ENCODE data around the gene NUP133.
"Not testable (repeated sequence)": the region's sequence is repeated elsewhere in the genome, so short reads cannot be mapped to it uniquely, and the experiment has no call there.

The NUP133 gene

GRCh38 chr1:229412056-229412455 is 96.1 kb downstream of the NUP133 start:
- no peak for DNase-seq (ENCODE audit: low read depth)

- no peak for DNase-seq (ENCODE audit: low read depth)
These were observed 96.6 kb downstream of the NUP133 start for GRCh38 chr1:229411434-229412055.

- no peak for DNase-seq (ENCODE audit: low read depth)
These were observed 97.3 kb downstream of the NUP133 start for GRCh38 chr1:229410692-229411433.

GRCh38 chr1:229410370-229410691 is 97.8 kb downstream of the NUP133 start:
- no peak for DNase-seq (ENCODE audit: low read depth)

DNA sequence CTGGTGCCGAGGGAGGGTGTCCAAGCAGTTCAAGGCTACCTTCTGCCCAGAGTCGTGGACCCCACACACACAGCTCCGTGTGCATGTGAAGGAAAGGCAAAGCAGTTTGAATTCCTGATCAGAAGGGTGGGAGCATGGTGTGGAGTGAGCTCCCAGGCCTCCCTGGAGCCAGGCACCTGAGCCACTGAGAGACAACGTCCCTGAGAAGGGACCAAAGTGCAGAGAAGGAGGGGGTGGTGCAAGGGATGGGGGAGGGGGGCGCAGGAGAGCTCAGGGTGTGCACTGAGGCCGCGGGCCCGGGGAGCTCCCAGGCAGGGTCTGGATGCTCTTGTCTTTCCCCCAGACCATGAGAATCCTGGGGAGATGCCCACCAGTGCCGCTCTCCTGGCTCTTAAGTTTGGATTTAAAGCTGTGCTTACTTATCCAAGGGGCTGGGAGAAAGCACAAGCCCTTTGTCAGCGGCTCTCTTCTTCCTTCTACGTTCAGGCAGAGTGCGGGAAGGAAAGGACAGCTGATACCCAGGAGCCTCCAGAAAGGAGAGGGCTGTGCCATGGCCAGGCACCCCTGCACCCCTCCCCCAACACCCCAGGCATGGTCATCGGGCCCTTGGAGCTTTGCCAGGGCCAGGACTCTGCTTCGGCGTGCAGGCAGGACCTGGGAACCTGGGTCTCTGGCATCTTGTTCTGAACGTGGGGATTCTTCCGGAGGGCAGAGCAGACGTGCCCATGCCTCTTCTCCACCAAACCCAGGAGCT is 98.3 kb downstream of the NUP133 start:
- DNase-seq (ENCODE audit: low read depth): no peak

DNA sequence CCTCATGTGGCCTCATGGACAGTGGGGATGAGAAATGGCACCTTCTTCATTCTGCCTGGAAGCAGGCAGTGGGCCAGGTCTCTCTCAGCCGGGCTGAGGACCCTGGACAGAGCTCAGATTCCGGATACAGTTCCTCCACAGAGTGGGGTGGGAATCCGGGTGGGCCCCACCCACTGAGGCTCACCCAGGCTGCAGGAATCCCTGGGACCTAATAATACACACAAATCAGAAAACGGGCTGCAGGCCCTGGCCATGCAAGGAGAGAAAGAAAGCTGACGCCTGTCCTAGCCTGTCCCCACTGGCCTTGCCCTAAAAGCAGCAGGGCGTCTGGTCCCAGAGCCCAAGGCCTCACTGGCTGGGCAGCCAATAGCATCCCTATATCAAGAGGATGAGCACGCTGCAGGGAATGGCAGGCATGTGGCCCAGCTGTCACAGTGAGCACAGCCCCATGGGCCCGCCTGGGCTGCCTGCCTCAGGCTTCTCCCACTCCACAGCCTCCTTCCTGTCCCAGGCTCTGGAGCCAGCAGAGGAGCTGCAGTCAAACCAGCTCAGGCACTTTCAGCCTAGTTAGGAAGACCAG is 99.6 kb downstream of the NUP133 start:
- DNase-seq (ENCODE audit: low read depth): no peak

DNA sequence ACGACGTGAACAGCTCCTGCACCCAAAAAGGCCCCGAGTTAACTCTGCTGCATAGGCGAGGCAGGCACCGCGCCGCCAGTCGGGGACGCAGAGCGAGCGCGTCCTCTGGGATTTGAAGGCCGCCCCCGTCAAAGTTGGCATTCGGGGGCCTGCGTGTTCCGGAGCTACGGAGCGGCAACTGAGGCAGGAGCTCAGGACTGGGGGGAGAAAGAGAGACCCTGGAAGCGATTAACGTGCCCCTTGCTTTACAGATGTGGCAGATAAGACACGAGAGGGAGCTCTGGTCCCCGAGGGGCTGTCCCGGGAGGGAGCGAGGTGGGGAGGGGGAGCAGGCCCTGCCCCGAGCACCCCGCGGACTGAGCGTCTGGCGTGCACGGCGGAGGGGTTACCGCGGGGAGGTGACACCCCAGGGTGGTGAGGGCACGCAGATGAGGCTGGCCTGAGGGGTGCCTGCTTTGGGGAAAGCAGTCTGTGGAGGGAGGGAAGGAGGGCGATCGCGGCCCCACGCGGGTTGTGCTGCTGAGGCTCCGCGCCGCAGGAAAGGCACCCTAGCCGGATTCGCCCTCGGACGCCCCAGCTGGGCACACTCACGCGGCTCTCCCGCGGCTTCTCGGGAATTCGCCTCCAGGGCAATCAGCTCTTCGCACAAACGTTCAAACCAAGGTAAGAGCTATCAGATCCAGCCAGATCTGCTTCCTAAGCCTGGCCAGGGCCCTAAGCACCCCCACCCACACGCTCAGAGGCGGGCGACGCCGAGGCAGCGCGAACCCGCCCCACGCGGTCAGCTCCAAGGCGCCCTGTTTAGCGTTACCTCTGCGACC is 100.7 kb downstream of the NUP133 start:
- DNase-seq (ENCODE audit: low read depth): no peak

DNA sequence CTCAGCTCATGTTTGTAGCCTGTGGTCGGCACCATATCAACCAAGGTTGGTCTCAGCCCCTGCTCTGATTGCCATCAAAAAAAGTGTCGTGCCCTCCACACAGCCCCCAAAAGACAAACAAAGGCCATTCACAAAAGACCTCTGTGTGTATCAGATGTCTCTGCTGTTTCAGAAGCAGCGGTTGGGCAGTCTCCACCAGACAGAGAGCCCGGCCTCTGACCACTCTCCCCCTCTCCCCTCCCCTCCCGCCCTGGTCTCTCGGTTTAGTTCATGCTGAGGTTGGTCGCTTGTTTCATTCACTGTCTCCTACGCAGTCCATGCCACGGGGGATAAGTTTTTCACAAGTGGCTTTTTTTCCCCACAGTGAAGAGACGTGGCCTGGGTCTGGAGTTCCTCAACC is 101.3 kb downstream of the NUP133 start:
- DNase-seq (ENCODE audit: low read depth): no peak

DNA sequence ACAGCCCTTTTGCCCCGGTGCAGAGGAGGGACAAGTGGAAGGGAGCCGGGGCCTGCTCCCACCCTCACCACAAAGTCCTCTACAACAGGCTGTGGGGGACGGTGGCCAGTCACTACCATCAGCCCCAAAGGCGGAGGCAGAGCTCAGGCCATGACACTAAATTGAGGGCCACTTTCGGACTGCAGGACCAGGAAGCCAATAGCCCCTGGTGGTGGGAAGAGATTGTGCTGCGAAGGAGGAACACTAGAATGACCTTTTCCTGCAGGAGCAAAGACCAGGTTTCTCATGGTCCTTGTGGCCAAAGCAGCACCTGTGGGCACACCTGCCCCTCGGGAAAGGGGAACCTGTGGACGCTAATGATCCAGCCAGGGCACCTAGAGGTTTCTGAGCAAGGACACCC is 104.6 kb downstream of the NUP133 start:
- DNase-seq (ENCODE audit: low read depth): no peak

DNA sequence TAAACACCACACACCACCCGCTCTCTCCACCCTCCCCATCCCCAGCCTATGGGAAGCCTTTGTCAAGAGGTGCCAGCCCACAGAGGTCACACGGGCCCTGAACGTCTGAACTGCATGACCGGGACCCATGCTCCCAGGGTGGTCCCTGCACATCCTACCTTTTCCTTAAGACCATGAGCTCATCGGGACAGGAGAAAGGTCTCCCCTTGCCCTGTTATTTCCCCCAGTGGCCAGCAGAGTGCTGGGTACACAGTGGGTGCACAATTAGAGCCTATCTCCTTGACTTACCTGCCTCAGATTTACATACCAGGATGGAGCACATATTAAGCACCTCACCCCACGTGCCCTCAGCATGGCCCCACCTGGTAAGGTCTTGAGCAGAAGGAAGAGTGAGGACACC is 105.1 kb downstream of the NUP133 start:
- no peak for DNase-seq (ENCODE audit: low read depth)

GRCh38 chr1:229402329-229402728 is 105.8 kb downstream of the NUP133 start:
- DNase-seq (ENCODE audit: low read depth): not testable (repeated sequence)

GRCh38 chr1:229397762-229398161 is 110.4 kb downstream of the NUP133 start:
- no peak for DNase-seq (ENCODE audit: low read depth)

DNA sequence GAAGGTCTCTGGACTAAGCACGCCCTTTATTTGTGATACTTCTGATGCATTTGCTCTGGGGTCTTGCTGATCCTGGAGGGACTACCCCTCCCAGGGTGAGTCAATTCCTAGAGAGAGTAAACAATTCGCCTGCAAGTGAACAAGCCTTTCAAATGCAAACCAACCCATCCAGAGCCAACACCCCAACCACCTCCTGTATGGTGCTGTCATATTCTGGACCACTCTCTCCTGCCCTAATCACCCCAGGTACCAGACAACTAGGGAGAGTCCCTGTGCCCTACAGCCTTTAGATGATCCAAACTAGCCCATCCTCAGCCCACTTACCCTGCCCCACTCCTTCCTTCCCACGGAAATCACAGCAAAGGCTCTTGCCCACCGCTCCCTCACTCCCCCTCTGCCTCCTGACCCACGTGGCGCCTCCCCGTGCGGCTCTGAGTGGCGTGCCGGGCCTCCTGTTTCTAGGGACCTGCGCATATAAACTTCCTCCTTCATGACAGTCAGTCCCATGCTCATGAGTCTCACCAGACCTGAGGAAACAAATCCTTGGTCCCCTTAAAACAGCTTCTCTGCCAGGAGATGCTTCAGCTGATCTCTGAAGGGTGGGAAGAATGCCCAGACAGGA is 111.4 kb downstream of the NUP133 start:
- no peak for DNase-seq (ENCODE audit: low read depth)

DNA sequence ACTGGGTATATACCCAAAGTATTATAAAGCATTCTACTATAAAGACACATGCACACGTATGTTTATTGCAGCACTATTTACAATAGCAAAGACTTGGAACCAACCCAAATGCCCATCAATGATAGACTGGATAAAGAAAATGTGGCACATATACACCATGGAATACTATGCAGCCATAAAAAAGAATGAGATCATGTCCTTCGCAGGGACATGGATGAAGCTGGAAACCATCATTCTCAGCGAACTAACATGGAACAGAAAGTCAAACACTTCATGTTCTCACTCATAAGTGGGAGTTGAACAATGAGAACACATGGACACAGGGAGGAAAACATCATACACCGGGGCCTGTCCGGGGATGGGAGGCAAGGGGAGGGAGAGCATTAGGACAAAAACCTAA is 113.6 kb downstream of the NUP133 start:
- not testable (repeated sequence) for DNase-seq (ENCODE audit: low read depth)

DNA sequence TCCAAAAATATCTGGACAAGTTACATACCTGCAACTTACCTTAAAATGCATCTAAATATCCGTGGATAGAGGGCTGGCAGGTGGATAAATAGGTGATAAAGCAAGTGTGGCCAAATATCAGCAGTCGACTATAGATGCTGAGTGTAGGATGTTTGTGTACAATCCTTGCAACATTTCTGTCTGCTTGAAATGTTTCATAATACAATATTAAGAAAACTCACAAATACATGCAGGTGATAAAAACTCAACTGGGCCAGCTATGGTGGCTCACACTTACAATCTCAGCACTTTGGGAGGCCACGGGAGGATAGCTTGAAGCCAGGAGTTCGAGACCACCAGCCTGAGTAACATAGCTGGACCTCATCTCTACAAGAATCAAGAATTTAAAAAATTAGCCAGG is 115.2 kb downstream of the NUP133 start:
- DNase-seq (ENCODE audit: low read depth): no peak

Data from stimulated activated CD8-positive, alpha-beta memory T cell treated with anti-CD3 and anti-CD28 coated beads, Interleukin-15, amount 100 ng/mL, for 1 hour (primary cell).